ENCODE measurements around the gene IL27RA. TPM values are rescaled to one million over a fixed set of nuclear protein-coding genes. Genes with fewer than 3 reads are reported as not detected.
"Not testable (repeated sequence)": the region's sequence is repeated elsewhere in the genome, so short reads cannot be mapped to it uniquely, and the experiment has no call there.

Gene IL27RA
- total and polyA plus RNA-seq, 2 donors = 19.1 to 37.6 TPM

- no peak for DNase-seq (ENCODE audit: low read depth in 6 of 9, low spot score in 9 of 9)
- WGBS = 89% methylated on average over 7 of the region's 7 CpGs
- Histone ChIP-seq H3K9me3 (ENCODE audit: control insufficient read depth in 2 of 2, insufficient read depth in 1 of 2, low read length in 1 of 2) (no peaks in the 10 kb centered on the region), H3K4me3 (ENCODE audit: low read length in 2 of 2) (no peak overlapping the region), H3K27ac (ENCODE audit: low read depth in 1 of 2, low read length in 1 of 2) (no peak overlapping the region), H3K4me1 (ENCODE audit: control insufficient read depth in 2 of 2, insufficient read depth in 2 of 2, low read length in 2 of 2) (peaks cover 0 to 16% of the 10 kb centered on the region in 2 donors), H3K27me3 (ENCODE audit: control insufficient read depth in 2 of 2, insufficient read depth in 1 of 2, low read length in 1 of 2) (peaks cover 0 to 6% of the 10 kb centered on the region in 2 donors), H3K36me3 (ENCODE audit: control insufficient read depth in 2 of 2, insufficient read depth in 2 of 2, low read length in 1 of 2) (peaks cover 19 to 22% of the 10 kb centered on the region in 2 donors)
Observed at GRCh38 chr19:14035706-14036105, 4.1 kb downstream of the IL27RA start.

GRCh38 chr19:14039181-14039580 is 7.6 kb downstream of the IL27RA start:
- DNase-seq (ENCODE audit: low read depth in 6 of 9, low spot score in 9 of 9) = no peak
- Histone ChIP-seq H3K4me3 (ENCODE audit: low read length in 2 of 2) (no peak overlapping the region), H3K4me1 (ENCODE audit: control insufficient read depth in 2 of 2, insufficient read depth in 2 of 2, low read length in 2 of 2) (no peaks in the 10 kb centered on the region), H3K27me3 (ENCODE audit: control insufficient read depth in 2 of 2, insufficient read depth in 1 of 2, low read length in 1 of 2) (no peaks in the 10 kb centered on the region), H3K27ac (ENCODE audit: low read depth in 1 of 2, low read length in 1 of 2) (no peak overlapping the region), H3K36me3 (ENCODE audit: control insufficient read depth in 2 of 2, insufficient read depth in 2 of 2, low read length in 1 of 2) (peaks cover 28 to 33% of the 10 kb centered on the region in 2 donors), H3K9me3 (ENCODE audit: control insufficient read depth in 2 of 2, insufficient read depth in 1 of 2, low read length in 1 of 2) (no peaks in the 10 kb centered on the region)
- WGBS = 88% methylated on average over 7 of the region's 7 CpGs

- WGBS = 87% methylated on average over 19 of the region's 19 CpGs
- not testable (repeated sequence) for H3K4me1 ChIP-seq (ENCODE audit: control insufficient read depth in 2 of 2, insufficient read depth in 2 of 2, low read length in 2 of 2); H3K27ac ChIP-seq (ENCODE audit: low read depth in 1 of 2, low read length in 1 of 2); H3K27me3 ChIP-seq (ENCODE audit: control insufficient read depth in 2 of 2, insufficient read depth in 1 of 2, low read length in 1 of 2); H3K9me3 ChIP-seq (ENCODE audit: control insufficient read depth in 2 of 2, insufficient read depth in 1 of 2, low read length in 1 of 2); H3K4me3 ChIP-seq (ENCODE audit: low read length in 2 of 2)
- H3K36me3 ChIP-seq (ENCODE audit: control insufficient read depth in 2 of 2, insufficient read depth in 2 of 2, low read length in 1 of 2) = peaks cover 42 to 43% of the 10 kb centered on the region in 2 donors
- peak in 7 of 9 donors; percentile 38 to 74 (median 47) for DNase-seq (ENCODE audit: low read depth in 6 of 9, low spot score in 9 of 9)
Observed at GRCh38 chr19:14042659-14043608, 11.4 kb downstream of the IL27RA start.

DNA sequence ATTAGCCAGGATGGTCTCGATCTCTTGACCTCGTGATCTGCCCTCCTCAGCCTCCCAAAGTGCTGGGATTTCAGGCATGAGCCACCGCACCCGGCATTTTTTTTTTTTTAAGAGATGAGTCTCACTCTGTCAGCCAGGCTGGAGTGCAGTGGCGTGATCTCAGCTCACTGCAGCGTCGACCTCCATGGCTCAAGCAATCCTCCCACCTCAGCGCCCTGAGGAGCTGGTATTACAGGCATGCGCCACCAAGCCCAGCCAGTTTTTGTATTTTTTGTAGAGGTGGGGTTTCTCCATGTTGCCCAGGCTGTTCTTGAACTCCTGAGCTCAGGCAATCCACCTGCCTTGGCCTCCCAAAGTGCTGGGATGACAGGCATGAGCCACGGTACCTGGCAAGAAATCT is 16.3 kb downstream of the IL27RA start:
- H3K4me3 ChIP-seq (ENCODE audit: low read length in 2 of 2); H3K27ac ChIP-seq (ENCODE audit: low read depth in 1 of 2, low read length in 1 of 2); H3K9me3 ChIP-seq (ENCODE audit: control insufficient read depth in 2 of 2, insufficient read depth in 1 of 2, low read length in 1 of 2); DNase-seq (ENCODE audit: low read depth in 6 of 9, low spot score in 9 of 9); H3K27me3 ChIP-seq (ENCODE audit: control insufficient read depth in 2 of 2, insufficient read depth in 1 of 2, low read length in 1 of 2); H3K4me1 ChIP-seq (ENCODE audit: control insufficient read depth in 2 of 2, insufficient read depth in 2 of 2, low read length in 2 of 2): not testable (repeated sequence)
- H3K36me3 ChIP-seq (ENCODE audit: control insufficient read depth in 2 of 2, insufficient read depth in 2 of 2, low read length in 1 of 2) = peaks cover 55 to 58% of the 10 kb centered on the region in 2 donors
- WGBS = over 99% methylated on average over 10 of the region's 10 CpGs

GRCh38 chr19:14048443-14049153 is 17.0 kb downstream of the IL27RA start:
- DNase-seq (ENCODE audit: low read depth in 6 of 9, low spot score in 9 of 9) = peak in 4 of 9 donors; percentile 41 to 66 (median 56)
- no peaks in the 10 kb centered on the region for H3K4me1 ChIP-seq (ENCODE audit: control insufficient read depth in 2 of 2, insufficient read depth in 2 of 2, low read length in 2 of 2)
- H3K36me3 ChIP-seq (ENCODE audit: control insufficient read depth in 2 of 2, insufficient read depth in 2 of 2, low read length in 1 of 2) = peaks cover 52 to 54% of the 10 kb centered on the region in 2 donors
- no peak overlapping the region for H3K4me3 ChIP-seq (ENCODE audit: low read length in 2 of 2)
- H3K27me3 ChIP-seq (ENCODE audit: control insufficient read depth in 2 of 2, insufficient read depth in 1 of 2, low read length in 1 of 2) = no peaks in the 10 kb centered on the region
- 96% methylated on average over 8 of the region's 8 CpGs for WGBS
- no peak overlapping the region for H3K27ac ChIP-seq (ENCODE audit: low read depth in 1 of 2, low read length in 1 of 2)
- H3K9me3 ChIP-seq (ENCODE audit: control insufficient read depth in 2 of 2, insufficient read depth in 1 of 2, low read length in 1 of 2) = peaks cover 0 to 9% of the 10 kb centered on the region in 2 donors

- H3K27me3 ChIP-seq (ENCODE audit: control insufficient read depth in 2 of 2, insufficient read depth in 1 of 2, low read length in 1 of 2) = peaks cover 0 to 15% of the 10 kb centered on the region in 2 donors
- peaks cover 0 to 9% of the 10 kb centered on the region in 2 donors for H3K9me3 ChIP-seq (ENCODE audit: control insufficient read depth in 2 of 2, insufficient read depth in 1 of 2, low read length in 1 of 2)
- no peak overlapping the region for H3K4me3 ChIP-seq (ENCODE audit: low read length in 2 of 2)
- 98% methylated on average over 4 of the region's 4 CpGs for WGBS
- no peak overlapping the region for H3K27ac ChIP-seq (ENCODE audit: low read depth in 1 of 2, low read length in 1 of 2)
- peaks cover 47 to 49% of the 10 kb centered on the region in 2 donors for H3K36me3 ChIP-seq (ENCODE audit: control insufficient read depth in 2 of 2, insufficient read depth in 2 of 2, low read length in 1 of 2)
- DNase-seq (ENCODE audit: low read depth in 6 of 9, low spot score in 9 of 9) = no peak
- H3K4me1 ChIP-seq (ENCODE audit: control insufficient read depth in 2 of 2, insufficient read depth in 2 of 2, low read length in 2 of 2) = no peaks in the 10 kb centered on the region
Observed at GRCh38 chr19:14050512-14050911, 18.9 kb downstream of the IL27RA start.

- H3K36me3 ChIP-seq (ENCODE audit: control insufficient read depth in 2 of 2, insufficient read depth in 2 of 2, low read length in 1 of 2) = peaks cover 46 to 47% of the 10 kb centered on the region in 2 donors
- WGBS = 97% methylated on average over 11 of the region's 11 CpGs
- not testable (repeated sequence) for H3K4me1 ChIP-seq (ENCODE audit: control insufficient read depth in 2 of 2, insufficient read depth in 2 of 2, low read length in 2 of 2); H3K9me3 ChIP-seq (ENCODE audit: control insufficient read depth in 2 of 2, insufficient read depth in 1 of 2, low read length in 1 of 2); H3K4me3 ChIP-seq (ENCODE audit: low read length in 2 of 2); DNase-seq (ENCODE audit: low read depth in 6 of 9, low spot score in 9 of 9); H3K27ac ChIP-seq (ENCODE audit: low read depth in 1 of 2, low read length in 1 of 2)
- peaks cover 0 to 19% of the 10 kb centered on the region in 2 donors for H3K27me3 ChIP-seq (ENCODE audit: control insufficient read depth in 2 of 2, insufficient read depth in 1 of 2, low read length in 1 of 2)
Observed at GRCh38 chr19:14050961-14051360, 19.4 kb downstream of the IL27RA start.

- WGBS = 95% methylated on average over 9 of the region's 9 CpGs
- Histone ChIP-seq H3K4me3 (ENCODE audit: low read length in 2 of 2) (no peak overlapping the region), H3K9me3 (ENCODE audit: control insufficient read depth in 2 of 2, insufficient read depth in 1 of 2, low read length in 1 of 2) (peaks cover 0 to 9% of the 10 kb centered on the region in 2 donors), H3K4me1 (ENCODE audit: control insufficient read depth in 2 of 2, insufficient read depth in 2 of 2, low read length in 2 of 2) (no peaks in the 10 kb centered on the region), H3K27me3 (ENCODE audit: control insufficient read depth in 2 of 2, insufficient read depth in 1 of 2, low read length in 1 of 2) (peaks cover 6 to 29% of the 10 kb centered on the region in 2 donors), H3K36me3 (ENCODE audit: control insufficient read depth in 2 of 2, insufficient read depth in 2 of 2, low read length in 1 of 2) (peaks cover 39 to 41% of the 10 kb centered on the region in 2 donors), H3K27ac (ENCODE audit: low read depth in 1 of 2, low read length in 1 of 2) (no peak overlapping the region)
- DNase-seq (ENCODE audit: low read depth in 6 of 9, low spot score in 9 of 9) = no peak
Observed at GRCh38 chr19:14051980-14052379, 20.4 kb downstream of the IL27RA start.

DNA sequence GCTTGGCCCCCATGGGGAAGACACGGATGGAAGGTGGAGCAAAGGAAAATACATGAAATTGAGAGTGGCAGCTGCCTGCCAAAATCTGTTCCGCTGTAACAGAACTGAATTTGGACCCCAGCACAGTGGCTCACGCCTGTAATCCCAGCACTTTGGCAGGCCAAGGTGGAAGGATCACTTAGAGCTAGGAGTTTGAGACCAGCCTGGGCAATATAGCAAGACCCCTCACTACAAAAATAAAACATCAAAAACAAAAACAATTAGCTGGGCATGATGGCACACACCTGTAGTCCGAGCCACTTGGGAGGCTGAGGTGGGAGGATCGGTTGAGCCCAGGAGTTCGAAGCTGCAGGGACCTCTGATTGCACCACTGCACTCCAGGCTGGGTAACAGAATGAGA is 20.9 kb downstream of the IL27RA start:
- H3K27ac ChIP-seq (ENCODE audit: low read depth in 1 of 2, low read length in 1 of 2) = no peak overlapping the region
- 96% methylated on average over 6 of the region's 6 CpGs for WGBS
- peaks cover 39 to 41% of the 10 kb centered on the region in 2 donors for H3K36me3 ChIP-seq (ENCODE audit: control insufficient read depth in 2 of 2, insufficient read depth in 2 of 2, low read length in 1 of 2)
- no peaks in the 10 kb centered on the region for H3K4me1 ChIP-seq (ENCODE audit: control insufficient read depth in 2 of 2, insufficient read depth in 2 of 2, low read length in 2 of 2)
- H3K4me3 ChIP-seq (ENCODE audit: low read length in 2 of 2) = no peak overlapping the region
- peaks cover 0 to 9% of the 10 kb centered on the region in 2 donors for H3K9me3 ChIP-seq (ENCODE audit: control insufficient read depth in 2 of 2, insufficient read depth in 1 of 2, low read length in 1 of 2)
- H3K27me3 ChIP-seq (ENCODE audit: control insufficient read depth in 2 of 2, insufficient read depth in 1 of 2, low read length in 1 of 2) = peaks cover 11 to 34% of the 10 kb centered on the region in 2 donors
- DNase-seq (ENCODE audit: low read depth in 6 of 9, low spot score in 9 of 9) = no peak
